ENCODE data around the gene SERPINB4.
"Not testable (repeated sequence)": the region's sequence is repeated elsewhere in the genome, so short reads cannot be mapped to it uniquely, and the experiment has no call there.

Gene SERPINB4

DNA sequence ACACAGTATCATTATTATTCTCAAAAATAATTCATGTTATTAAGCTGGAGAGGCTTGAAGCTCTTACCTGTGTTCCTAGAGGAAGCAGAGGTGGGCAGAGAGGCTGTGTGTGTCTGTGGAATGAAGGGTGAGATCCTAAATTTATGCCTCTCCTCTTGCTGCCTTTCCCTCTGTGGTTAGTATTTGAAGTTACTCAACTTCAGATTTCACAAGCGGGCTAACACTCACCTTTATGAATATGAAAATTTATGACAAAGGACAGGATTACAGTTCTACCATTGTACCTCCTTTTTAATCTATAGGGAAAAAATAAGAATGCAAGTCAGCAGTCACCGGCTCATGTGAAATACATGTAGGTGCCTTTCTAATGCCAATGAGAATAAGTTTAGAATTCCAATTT is at the start of gene SERPINB4:
TSS of gene SERPINB4 (minus strand) at position 115 of the 400 bp plus-strand sequence. CDS start 679 bp downstream, outside the sequence.
- not testable (repeated sequence) for DNase-seq (ENCODE audit: low read depth)

DNA sequence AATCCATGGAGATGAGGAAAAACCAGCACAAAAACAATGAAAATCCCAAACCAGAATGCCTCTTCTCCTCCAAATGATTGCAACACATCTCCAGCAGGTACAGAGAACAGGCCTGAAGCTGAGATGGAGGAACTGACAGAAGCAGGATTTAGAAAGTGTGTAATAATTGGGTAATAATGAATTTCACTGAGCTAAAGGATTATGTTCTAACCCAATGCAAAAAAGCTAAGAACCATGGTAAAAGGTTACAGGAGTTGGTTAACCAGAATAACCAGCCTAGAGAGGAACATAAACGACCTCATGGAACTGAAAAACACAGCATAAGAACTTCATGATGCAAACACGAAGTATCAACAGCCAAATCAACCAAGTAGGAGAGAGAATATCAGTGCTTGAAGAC is 45.0 kb upstream of the SERPINB4 start:
- DNase-seq (ENCODE audit: low read depth): no peak

DNA sequence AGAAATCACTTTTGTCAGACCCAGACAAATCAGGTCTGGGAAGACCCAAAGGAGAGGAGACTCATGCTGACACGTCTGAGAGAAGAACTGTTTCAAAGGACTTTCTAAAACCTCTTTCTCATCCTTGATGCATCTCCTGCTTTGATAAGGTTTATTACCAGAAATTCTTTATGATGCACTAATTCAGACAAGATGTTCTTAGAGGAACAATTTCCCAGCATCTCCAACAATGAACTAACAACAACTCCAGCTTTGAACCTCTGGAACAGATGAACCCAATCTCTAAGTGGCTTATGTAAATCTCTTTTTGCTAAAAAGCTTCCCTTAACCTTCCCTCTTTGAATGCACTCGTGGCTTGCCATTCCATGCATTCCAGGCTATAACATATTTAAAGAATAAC is 42.8 kb upstream of the SERPINB4 start:
- DNase-seq (ENCODE audit: low read depth): no peak

DNA sequence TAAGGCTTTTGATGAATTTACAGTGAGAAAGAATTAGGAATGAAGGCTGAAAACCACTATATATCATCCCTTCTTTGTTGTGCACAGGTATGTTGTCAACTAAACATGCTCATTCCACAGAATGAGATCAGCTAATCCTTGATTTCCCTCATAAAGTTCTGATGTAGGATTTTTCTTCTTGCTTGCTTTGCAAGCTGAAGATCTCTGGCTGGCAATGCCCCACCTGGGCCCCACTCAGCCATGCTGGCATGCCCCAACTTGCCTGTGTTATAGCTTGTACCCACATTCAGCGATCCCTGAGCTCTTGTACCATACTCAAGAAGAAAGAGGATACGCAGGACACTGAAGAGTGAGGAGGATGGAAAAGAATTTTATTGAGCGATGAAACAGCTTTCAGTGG is 40.7 kb upstream of the SERPINB4 start:
- no peak for DNase-seq (ENCODE audit: low read depth)

DNA sequence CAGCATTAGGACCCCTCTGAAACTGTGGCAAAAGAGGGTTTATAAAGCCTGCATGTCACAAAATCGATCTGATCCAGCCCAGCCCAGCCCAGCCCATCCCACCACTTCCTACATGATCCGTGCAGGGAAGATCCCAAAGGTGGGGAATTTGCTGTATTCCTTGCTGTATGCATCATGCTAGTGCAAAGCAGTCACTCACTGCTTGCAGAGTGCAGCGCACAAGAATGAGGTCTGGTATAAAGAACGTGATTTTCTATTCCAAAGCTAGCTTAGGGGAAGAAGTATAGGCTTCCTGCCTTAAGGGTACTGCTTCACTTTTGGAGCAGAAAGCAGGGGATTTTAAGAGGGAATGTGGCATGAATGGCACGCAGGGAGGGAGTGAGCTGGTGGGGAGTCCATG is 39.8 kb upstream of the SERPINB4 start:
- no peak for DNase-seq (ENCODE audit: low read depth)

DNA sequence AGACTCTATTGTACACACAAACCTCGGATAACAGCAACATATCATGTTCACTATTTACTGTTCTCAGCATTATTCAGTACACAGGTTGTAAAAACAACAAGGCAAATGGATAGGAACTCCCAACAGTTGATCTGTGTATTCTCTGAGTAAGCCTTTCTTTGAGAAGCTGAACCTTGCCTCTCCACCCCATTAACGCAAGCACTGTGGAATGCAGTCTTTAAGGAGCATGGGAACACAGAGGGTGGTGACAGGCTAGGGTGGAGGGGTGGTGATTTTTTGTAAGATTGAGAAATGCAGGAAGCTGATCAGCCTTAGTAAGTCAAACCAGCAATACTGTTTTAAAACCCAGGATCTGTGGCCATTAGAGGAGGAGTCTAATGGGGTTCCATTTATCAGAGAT is 39.1 kb upstream of the SERPINB4 start:
- DNase-seq (ENCODE audit: low read depth): no peak

DNA sequence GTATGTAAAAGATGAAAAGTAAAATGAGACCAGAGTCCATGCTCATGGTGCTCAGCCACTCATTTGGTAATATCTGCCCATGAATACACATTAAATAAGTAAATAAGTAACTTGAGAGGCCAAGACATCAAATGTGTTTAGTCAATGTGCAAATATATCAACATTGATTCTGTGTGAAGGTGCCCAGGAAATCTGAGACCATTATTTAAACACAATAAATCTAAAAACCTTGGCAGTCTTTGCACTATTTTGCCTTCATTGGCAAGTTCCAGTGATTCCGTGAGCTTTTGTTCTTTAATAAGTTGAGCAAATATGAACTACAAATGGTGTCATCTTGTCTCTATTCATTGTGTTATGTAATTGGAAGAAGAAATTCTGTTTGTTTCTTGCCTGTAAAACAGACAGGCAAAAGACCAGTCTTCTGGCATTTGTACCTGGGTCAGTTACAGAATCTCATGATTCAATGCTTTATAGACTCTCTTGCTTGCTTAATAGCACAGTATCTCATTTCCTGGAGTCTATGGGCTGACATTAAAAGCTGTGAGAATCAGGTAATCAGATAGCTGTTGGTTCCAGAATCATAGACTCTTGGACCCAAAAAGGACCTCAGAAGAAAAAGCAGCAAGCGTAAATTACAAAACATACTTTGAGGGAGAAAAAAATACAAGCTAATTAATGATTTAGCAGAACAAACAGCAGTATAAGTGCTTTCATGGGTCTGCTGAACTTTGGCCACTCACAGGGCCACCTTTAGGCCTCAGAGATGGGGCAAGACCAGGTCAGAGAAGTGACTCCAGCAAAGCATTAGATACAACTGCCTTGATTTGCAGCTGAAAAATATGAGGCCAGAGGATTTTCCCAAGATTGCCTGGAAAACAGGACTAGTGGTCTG is 37.6 kb upstream of the SERPINB4 start:
- no peak for DNase-seq (ENCODE audit: low read depth)

DNA sequence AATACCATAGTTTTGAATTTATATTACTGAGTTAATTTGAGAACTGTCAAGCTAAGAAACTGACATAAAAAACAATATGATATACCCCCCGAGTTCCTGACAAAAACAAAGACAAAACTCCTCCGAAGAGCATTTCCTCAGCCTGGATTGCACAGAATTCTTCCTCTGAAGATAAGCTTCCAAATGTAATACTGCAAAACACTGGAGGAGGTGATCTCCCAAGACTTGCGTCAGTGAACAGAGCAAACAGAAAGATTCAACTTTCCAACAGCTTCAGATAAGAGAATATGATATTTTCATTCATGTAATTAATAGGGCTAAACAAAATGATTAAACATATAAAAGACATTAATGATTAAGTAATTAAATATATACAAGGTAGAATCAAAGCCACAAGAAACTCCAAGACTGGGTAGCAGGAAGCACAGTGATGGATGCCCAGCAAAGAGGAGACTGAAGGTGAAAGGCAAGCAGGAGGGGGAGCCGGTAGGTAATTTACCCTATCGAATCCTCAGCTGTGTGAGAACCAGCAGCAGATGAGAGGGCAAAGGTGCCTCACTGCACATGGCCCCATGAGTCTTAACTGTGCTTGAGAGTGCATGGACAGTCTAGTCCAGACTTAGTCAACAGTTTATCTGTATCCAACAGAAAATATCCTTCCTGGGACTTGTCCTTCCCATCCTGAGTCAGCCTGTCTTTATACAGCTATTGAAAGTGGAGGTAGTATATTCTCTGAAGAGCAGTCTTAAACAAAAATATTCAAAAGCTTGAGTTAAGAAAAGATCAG is 36.0 kb upstream of the SERPINB4 start:
- no peak for DNase-seq (ENCODE audit: low read depth)

DNA sequence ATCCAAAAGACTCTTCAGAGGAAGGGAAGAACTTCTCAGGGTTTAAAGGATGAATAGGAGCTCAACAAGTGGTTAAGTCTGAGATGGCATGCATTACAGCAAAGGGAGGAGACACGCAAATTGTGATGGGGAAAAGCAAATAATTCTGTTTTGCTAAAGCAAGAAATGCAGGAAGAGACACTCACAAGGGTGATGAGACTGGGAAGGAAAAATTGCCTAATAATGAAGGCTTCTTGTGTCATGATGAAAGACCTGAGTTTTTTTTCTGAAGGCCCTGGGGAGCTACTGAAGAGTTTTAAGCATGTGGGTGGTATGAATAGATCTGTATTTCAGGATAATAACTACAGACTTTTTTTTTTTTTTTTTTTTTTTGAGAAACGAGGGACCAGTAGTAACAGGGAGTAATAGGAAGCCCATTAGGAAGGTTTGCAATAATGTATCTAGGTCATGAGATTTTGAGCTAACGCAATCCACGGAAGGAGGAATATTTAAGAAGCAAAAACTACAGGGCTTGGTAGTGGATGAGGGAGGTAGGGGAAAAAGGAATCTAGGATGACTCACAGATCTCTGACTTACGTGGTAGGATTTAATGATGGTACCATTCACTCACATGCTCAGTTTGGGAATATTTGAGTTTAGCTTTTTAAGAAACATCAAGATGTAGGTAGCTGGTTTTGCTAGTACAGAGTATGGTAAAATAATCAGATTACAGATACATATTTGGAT is 33.6 kb upstream of the SERPINB4 start:
- no peak for DNase-seq (ENCODE audit: low read depth)

DNA sequence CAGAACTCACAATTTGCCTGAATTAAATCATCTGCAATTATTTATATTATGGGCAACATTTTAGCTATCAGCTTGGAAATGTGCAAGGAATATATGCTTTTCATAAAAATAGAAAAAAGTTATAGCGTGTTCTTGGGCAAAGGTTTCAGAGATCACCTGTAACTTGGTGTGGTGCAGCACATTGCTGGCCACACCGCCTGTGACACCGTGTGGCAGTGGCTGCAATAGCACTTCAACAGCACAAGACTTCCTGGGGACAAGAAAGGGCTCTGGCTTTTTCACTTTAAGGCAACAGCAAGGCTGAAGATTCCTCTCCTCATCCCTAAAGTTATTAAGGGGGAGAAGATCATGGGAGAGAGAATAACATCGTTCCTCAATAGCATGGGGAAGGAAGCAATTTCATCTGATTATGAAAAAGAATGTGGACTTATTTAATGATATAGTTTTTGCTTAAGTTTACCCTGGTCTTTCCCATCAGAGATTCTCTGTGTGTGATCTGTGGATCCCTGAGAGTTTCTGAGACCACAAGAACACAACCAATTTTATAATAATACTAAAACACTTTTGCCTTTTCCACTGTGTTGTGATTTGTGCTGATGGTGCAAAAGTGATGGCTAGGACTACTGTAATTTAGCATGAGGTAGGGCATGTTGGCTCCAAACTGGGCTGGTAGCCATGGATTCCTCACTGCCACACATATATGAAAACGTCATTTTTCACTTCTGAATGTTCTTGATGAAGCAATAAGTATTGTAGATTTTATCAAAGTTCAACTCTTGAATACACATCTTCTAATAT is 32.7 kb upstream of the SERPINB4 start:
- DNase-seq (ENCODE audit: low read depth): no peak

DNA sequence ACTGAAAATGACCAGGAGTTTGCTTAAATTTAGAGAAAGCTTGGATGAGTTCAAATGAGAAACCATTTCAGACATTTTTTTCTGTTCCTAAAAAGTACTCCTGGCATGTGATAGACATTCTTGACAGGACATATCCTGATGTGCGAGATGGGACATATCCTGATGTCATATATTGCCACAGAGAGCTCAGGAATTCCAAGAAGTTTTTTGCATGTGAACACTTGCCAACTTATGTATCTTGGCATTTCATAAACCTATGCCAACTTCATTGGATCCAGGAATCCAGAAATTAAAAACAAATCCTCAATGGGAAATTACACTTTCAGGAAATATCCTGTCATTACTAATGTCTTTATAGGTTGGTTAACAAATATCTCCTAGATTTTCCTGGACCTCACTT is 20.5 kb upstream of the SERPINB4 start:
- DNase-seq (ENCODE audit: low read depth): no peak

DNA sequence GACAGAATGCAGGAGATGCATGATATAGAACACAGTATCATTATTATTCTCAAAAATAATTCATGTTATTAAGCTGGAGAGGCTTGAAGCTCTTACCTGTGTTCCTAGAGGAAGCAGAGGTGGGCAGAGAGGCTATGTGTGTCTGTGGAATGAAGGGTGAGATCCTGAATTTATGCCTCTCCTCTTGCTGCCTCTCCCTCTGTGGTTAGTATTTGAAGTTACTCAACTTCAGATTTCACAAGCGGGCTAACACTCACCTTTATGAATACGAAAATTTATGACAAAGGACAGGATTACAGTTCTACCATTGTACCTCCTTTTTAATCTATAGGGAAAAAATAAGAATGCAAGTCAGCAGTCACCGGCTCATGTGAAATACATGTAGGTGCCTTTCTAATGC is 17.7 kb upstream of the SERPINB4 start, which contains the start of gene SERPINB3:
TSS of gene SERPINB3 (minus strand) at position 144 of the 400 bp plus-strand sequence. CDS start 677 bp downstream, outside the sequence.
- DNase-seq (ENCODE audit: low read depth): not testable (repeated sequence)

DNA sequence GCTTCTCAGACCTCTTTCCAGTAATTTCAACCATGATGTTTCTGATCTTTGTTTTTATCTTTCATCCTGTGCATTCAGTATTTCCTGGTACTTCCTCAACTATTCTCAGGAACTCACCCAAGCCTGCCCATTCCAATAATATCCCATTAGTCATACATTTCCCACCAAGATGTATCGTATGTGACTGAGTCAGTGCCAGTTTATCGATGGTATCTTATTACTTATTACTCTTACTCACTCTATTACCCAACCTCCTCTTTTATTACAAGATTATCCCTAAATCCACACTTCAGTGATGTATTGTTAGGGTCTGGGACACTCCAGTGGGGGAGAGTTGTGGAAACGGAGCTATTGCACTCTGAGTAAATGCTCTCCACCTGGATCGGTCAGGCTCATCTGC is 14.9 kb upstream of the SERPINB4 start:
- not testable (repeated sequence) for DNase-seq (ENCODE audit: low read depth)

DNA sequence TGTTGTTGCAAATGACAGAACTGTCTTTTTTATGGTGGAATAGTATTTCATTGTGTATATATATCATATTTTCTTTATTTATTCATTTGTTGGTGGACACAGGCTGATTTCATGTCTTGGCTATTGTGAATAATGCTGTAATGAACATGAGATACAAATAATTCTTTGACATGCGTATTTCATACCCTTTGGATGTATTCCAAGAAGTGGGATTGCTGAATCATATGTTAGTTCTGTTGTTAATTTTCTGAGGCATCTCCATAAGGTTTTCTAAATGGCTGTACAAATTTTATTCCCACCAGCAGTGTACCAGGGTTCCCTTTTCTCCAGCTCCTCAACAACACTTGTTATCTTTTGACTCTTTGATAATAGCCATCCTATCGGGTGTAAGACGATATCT is 6.2 kb upstream of the SERPINB4 start:
- DNase-seq (ENCODE audit: low read depth): not testable (repeated sequence)

DNA sequence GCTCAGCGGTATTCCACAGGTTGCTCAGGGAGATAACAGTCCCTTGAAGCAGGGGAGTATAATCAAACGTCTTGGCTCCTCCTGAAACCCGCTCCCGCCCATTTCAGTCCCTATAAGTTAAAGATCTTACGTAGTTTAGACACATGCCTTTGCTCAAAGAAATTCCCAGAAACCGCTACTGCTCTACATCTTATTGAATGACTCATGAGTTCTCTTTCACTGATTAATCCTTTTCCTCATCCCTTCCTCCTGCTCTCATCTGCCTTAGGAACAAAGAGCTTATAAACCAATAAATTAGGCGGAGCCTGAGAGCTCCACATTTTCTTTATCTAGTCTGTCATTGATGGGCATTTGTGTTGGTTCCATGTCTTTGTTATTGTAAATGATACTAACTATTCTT is 4.2 kb upstream of the SERPINB4 start:
- DNase-seq (ENCODE audit: low read depth): no peak

DNA sequence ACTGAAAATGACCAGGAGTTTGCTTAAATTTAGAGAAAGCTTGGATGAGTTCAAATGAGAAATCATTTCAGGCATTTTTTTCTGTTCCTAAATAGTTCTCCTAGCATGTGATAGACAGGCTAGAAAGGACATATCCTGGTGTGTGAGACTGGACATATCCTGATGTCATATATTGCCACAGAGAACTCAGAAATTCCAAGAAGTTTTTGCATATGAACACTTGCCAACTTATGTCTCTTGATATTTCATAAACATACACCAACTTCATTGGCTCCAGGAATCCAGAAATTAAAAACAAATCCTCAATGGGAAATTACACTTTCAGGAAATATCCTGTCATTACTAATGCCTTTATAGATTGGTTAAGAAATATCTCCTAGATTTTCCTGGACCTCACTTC is 2.9 kb upstream of the SERPINB4 start:
- DNase-seq (ENCODE audit: low read depth): no peak

DNA sequence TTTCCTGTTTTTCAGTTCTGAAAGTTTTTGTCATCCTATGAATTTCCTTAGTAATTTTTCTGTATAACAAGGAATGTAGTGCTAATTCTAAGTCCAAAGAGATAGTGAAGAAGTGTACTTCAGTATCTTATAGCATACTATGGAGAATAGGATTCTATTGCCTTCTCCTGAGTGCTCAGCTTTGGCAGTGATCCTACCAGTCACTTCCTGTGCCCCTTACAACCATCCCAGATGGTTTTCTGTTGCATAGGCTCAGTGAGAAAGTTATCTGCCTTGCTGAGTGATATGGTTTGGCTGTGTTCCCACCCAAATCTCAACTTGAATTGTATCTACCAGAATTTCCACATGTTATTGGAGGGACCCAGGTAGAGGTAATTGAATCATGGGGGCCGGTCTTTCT is 638 bp upstream of the SERPINB4 start:
- not testable (repeated sequence) for DNase-seq (ENCODE audit: low read depth)

DNA sequence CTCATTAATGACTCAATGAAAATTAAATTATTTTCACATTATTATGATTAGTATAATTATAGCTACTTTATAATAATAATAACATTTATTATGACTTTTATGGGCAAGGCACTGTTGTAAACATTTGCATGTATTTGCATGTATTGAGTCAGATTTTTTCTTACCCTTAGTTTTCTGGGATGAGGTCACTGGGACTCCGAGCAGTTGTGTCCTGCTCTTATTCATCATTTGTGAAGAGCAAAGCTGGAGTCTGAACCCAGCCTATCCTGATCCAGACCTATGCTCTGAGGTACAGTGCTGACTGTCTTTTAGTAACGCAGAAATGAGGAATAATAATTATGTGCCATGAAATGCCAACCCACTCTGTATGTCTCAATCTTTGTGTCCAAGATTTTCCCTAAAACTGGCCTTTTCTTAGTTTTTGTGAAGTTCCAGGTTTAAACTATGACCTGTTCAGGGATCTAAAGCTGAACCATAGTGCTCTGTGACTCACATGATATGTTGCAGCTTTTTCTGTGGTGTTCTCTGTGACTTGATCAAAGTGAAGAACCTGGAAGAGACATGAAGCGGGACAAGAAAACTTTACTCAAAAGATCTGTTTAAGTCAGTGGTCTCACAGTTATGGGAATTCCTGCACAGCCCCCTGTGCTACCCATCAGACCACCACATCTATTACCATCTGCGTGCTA is 1.2 kb downstream of the SERPINB4 start:
- DNase-seq (ENCODE audit: low read depth): not testable (repeated sequence)

DNA sequence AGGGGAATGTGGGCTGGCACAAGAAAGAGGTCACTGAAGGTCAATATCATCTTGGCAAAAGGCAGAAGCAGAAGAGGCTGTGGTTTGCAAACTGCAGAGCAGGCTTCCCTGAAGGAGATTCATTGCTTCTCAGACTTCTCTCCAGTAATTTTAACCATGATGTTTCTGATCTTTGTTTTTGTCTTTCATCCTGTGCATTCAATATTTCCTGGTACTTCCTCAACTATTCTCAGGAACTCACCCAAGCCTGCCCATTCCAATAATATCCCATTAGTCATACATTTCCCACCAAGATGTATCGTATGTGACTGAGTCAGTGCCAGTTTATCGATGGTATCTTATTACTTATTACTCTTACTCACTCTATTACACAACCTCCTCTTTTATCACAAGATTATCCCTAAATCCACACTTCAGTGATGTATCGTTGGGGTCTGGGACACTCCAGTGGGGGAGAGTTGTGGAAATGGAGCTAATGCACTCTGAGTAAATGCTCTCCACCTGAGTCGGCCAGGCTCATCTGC is 2.8 kb downstream of the SERPINB4 start:
- DNase-seq (ENCODE audit: low read depth): not testable (repeated sequence)

DNA sequence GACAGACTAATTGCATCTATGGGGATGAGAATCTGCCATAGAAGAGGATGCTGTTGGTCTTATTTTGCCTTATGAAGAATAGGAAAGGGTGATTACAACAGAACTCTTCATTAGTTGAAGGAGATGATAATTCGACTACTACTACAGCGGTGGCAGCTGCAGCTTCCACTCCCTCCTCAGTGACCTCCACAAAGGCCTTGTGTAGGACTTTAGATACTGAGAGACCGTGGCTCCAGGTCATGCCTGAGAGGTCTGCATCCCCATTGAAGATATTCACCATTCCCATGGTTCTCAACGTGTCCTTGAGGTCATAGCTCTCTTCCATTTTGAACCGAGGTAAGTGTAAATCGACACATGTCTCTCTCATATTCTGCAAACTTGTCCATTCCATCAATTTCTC is 6.4 kb downstream of the SERPINB4 start:
- DNase-seq (ENCODE audit: low read depth): no peak

DNA sequence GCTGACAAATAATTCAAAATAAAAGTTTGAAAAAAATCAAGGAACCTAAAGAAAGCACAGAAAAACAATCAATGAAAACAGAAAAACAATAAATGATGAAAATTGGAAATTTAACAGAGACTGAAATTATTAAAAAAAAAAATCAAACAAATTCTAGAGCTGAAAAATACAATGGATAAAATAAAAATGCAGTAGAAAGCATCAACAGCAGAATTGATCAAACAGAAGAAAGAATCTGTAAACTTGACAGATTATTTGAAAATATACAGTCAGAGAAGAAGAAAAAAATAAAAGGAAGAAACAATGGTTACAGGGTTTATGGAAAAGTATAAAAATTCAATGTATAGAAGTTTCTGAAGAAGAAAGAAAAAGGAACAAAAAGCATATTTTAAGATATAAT is 16.2 kb downstream of the SERPINB4 start:
- no peak for DNase-seq (ENCODE audit: low read depth)
